ENCODE measurements around the gene CAMTA2.
"Not testable (repeated sequence)": the region's sequence is repeated elsewhere in the genome, so short reads cannot be mapped to it uniquely, and the experiment has no call there.

Gene CAMTA2

GRCh38 chr17:4945176-4945943, 42.1 kb downstream of the CAMTA2 start:
- no peak for DNase-seq

GRCh38 chr17:4944554-4945175, 42.8 kb downstream of the CAMTA2 start:
- no peak for DNase-seq

GRCh38 chr17:4944163-4944553, 43.3 kb downstream of the CAMTA2 start:
- DNase-seq, result no peak

- DNase-seq, result no peak
Observed at GRCh38 chr17:4942760-4943508, 44.5 kb downstream of the CAMTA2 start.

- no peak for DNase-seq
Observed at GRCh38 chr17:4941319-4941610, 46.2 kb downstream of the CAMTA2 start.

- no peak for DNase-seq
Observed at GRCh38 chr17:4940555-4941318, 46.7 kb downstream of the CAMTA2 start.

- DNase-seq, result peak; percentile 81
Observed at GRCh38 chr17:4939796-4940554, 47.5 kb downstream of the CAMTA2 start, which contains the start of the genes RNF167 and SLC25A11. Gene RNF167 (plus strand): TSS chr17:4940268. CDS start chr17:4940910, 642 bp downstream. Gene SLC25A11 (minus strand): TSS chr17:4940046. CDS start chr17:4939910, 136 bp downstream.

- no peak for DNase-seq
Observed at GRCh38 chr17:4939546-4939795, 48.0 kb downstream of the CAMTA2 start.

GRCh38 chr17:4938688-4939545, 48.6 kb downstream of the CAMTA2 start:
- no peak for DNase-seq

GRCh38 chr17:4938069-4938491, 49.4 kb downstream of the CAMTA2 start:
- DNase-seq, result no peak

GRCh38 chr17:4937553-4937952, 49.9 kb downstream of the CAMTA2 start:
- DNase-seq, result no peak

GRCh38 chr17:4936436-4936835, 51.0 kb downstream of the CAMTA2 start:
- no peak for DNase-seq

GRCh38 chr17:4935650-4936049, 51.8 kb downstream of the CAMTA2 start:
- no peak for DNase-seq

GRCh38 chr17:4934173-4934979, 53.1 kb downstream of the CAMTA2 start:
- DNase-seq, result no peak

GRCh38 chr17:4933646-4934045, 53.8 kb downstream of the CAMTA2 start:
- DNase-seq, result no peak

GRCh38 chr17:4932756-4933155, 54.7 kb downstream of the CAMTA2 start:
- DNase-seq, result no peak

- no peak for DNase-seq
Observed at GRCh38 chr17:4931963-4932362, 55.5 kb downstream of the CAMTA2 start, which contains the start of gene GP1BA. Gene GP1BA (plus strand): TSS chr17:4932277. CDS start chr17:4932605, 328 bp downstream.

GRCh38 chr17:4928881-4929280, 58.6 kb downstream of the CAMTA2 start:
- no peak for DNase-seq

GRCh38 chr17:4926577-4927335, 60.7 kb downstream of the CAMTA2 start:
- DNase-seq, result not testable (repeated sequence)

GRCh38 chr17:4921320-4921719, 66.2 kb downstream of the CAMTA2 start:
- DNase-seq, result no peak

Measured in NCI-H2081 treated with DMSO at 0.1 percent for 48 hours (cell line).